Upper lobe of left lung (tissue), 6 donors: ENCODE results near the gene UBAC2. TPM values are rescaled to one million over a fixed set of nuclear protein-coding genes. Genes with fewer than 3 reads are reported as not detected.
A peak's percentile ranks its signal among the peaks of the same experiment; 100 is the strongest.
"Not testable (repeated sequence)": the region's sequence is repeated elsewhere in the genome, so short reads cannot be mapped to it uniquely, and the experiment has no call there.

Experiments used
- ATAC-seq, 2 donors: fragments of 200-7000 bp; cut with Tn5 transposase; one replicate each; pipeline ENCODE4 v1.9.1; 2022; ENCODE audit warnings: mild to moderate bottlenecking in 2 of 2, moderate library complexity in 2 of 2; ENCODE audit not compliant: low FRiP score in 2 of 2
- DNase-seq, 2 donors: peaks; one replicate each; pipeline ENCODE4 v3.0.0-alpha.2; 2019 to 2020
- H3K27ac ChIP-seq, 4 donors: fragments of 200-600 bp; sonication (generic); one replicate each; pipeline ENCODE4 v1.5.1; 2016 to 2019
- H3K27me3 ChIP-seq, 4 donors: fragments of 200-600 bp; sonication (generic); one replicate each; pipeline ENCODE4 v1.5.1; 2017 to 2019
- H3K36me3 ChIP-seq, 4 donors: fragments of 200-600 bp; sonication (generic); one replicate each; pipeline ENCODE4 v1.5.1; 2016 to 2019
- H3K4me1 ChIP-seq, 4 donors: fragments of 200-600 bp; sonication (generic); one replicate each; pipeline ENCODE4 v1.5.1; 2018 to 2019
- H3K4me3 ChIP-seq, 4 donors: fragments of 200-600 bp; sonication (generic); one replicate each; pipeline ENCODE4 v1.5.1; 2017 to 2019; ENCODE audit warnings: mild to moderate bottlenecking in 2 of 4, moderate library complexity in 1 of 4
- H3K9me3 ChIP-seq, 4 donors: fragments of 200-600 bp; sonication (generic); one replicate each; pipeline ENCODE4 v1.5.1; 2018 to 2019
- EP300 ChIP-seq, 4 donors: sonication (generic); formaldehyde crosslinking; IDR thresholded peaks; one replicate each; pipeline ENCODE4 v1.5.1; 2017; ENCODE audit warnings: antibody characterized with exemption in 4 of 4, control low read depth in 2 of 4
- POLR2A ChIP-seq, 4 donors: fragments of 450-650 bp; IDR thresholded peaks; one replicate each; pipeline ENCODE4 v1.5.1; 2016 to 2017; ENCODE audit warnings: antibody characterized with exemption in 4 of 4, mild to moderate bottlenecking in 2 of 4
- POLR2AphosphoS5 ChIP-seq, 2 donors: sonication (generic); formaldehyde crosslinking; IDR thresholded peaks; one replicate each; pipeline ENCODE4 v1.5.1; 2017; ENCODE audit warnings: antibody characterized with exemption in 2 of 2
- WGBS, 2 donors: methylation state at CpG; one replicate each; pipeline ENCODE4 v1.1.5; 2017 to 2018; 5-methylcytosine and 5-hydroxymethylcytosine counted together
- total RNA-seq, 6 donors: library from RNA; depleted of rRNA in 4 of 6; stranded (reverse); fragments of >200 nt in 4 of 6; gene quantifications; one replicate each; pipeline versions ENCODE4 v1.1.0 to v1.2.1, GENCODE V29; 2016 to 2021
- TF ChIP-seq, protein P1 (sequence below), 6 experiments: fragments of 450-650 bp in 4 of 6; fragments of 200-600 bp in 2 of 6; sonication (generic) in 2 of 6; IDR thresholded peaks; one replicate each; pipeline ENCODE4 v1.5.1; 2016 to 2019; ENCODE audit warnings: antibody characterized with exemption in 6 of 6
- donor health status: DM: no; HTN: no; CAD: no; lungs with moderate emphysema.
- donor health status: DM: no; HTN: yes; CAD: no; lungs with severe emphysema.

UBAC2 gene
- total RNA-seq, 6 donors from 2014 or later, result 29.3 to 55.5 (median 47.7) TPM

DNA sequence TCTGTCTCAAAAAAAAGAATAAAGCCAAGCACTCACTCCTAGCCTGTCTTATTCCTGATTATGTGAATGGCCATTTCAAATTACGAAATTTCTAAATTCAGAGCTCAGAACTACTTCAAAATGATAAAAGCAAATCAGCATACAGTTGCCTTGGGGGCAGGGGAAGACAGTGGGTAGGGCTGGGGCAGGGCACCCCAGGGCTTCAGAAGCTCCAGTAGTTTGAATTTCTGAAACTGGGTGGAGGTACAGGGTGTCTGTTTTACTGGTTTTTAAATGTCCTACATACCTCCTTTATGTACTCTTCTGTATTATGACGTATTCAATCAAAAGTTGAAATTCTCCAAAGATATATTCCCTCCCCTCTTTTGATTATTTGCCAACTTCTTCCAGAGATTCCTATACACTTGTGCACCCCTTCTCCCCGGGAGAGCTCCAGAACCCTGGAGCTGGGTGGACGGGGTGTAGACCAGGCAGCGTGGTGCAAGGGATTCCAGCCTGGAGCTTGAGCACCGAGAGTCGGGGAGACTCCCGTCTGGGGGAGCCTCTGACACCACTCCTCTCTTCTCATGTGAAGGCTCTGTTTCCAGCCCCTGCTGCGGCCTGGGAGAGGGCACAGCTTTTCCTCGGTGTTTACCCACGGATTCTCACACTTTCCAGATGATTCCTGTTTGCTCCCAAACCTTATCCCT, 191.3 kb downstream of the UBAC2 start:
- H3K4me3 ChIP-seq, result no peak overlapping the region
- no peaks in the 10 kb centered on the region for H3K9me3 ChIP-seq
- no peak overlapping the region for H3K27ac ChIP-seq
- no peaks in the 10 kb centered on the region for H3K27me3 ChIP-seq
- DNase-seq, result no peak
- H3K36me3 ChIP-seq, result peaks cover 0 to 2% (median under 1%) of the 10 kb centered on the region in 4 donors
- 77 to 88% methylated on average over 11 of the region's 11 CpGs for WGBS, 2 donors
- ATAC-seq, result no peak
- no peak for TF ChIP-seq POLR2AphosphoS5 (IDR thresholded peaks at IDR 0.05)
- no peak for TF ChIP-seq POLR2A (IDR thresholded peaks at IDR 0.05)
- TF ChIP-seq, protein P1, sequence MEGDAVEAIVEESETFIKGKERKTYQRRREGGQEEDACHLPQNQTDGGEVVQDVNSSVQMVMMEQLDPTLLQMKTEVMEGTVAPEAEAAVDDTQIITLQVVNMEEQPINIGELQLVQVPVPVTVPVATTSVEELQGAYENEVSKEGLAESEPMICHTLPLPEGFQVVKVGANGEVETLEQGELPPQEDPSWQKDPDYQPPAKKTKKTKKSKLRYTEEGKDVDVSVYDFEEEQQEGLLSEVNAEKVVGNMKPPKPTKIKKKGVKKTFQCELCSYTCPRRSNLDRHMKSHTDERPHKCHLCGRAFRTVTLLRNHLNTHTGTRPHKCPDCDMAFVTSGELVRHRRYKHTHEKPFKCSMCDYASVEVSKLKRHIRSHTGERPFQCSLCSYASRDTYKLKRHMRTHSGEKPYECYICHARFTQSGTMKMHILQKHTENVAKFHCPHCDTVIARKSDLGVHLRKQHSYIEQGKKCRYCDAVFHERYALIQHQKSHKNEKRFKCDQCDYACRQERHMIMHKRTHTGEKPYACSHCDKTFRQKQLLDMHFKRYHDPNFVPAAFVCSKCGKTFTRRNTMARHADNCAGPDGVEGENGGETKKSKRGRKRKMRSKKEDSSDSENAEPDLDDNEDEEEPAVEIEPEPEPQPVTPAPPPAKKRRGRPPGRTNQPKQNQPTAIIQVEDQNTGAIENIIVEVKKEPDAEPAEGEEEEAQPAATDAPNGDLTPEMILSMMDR (IDR thresholded peaks at IDR 0.05), result no peak
- TF ChIP-seq EP300 (IDR thresholded peaks at IDR 0.05), result no peak
- H3K4me1 ChIP-seq, result no peaks in the 10 kb centered on the region

GRCh38 chr13:99392470-99393135, 191.9 kb downstream of the UBAC2 start:
- Histone ChIP-seq H3K9me3 (no peaks in the 10 kb centered on the region), H3K4me1 (no peaks in the 10 kb centered on the region), H3K27me3 (no peaks in the 10 kb centered on the region), H3K27ac (no peak overlapping the region), H3K4me3 (no peak overlapping the region), H3K36me3 (no peaks in the 10 kb centered on the region)
- ATAC-seq, result no peak
- WGBS, 2 donors, result 74 to 77% methylated on average over 13 of the region's 13 CpGs
- no peak for TF ChIP-seq EP300 (IDR thresholded peaks at IDR 0.05)
- DNase-seq, result no peak

DNA sequence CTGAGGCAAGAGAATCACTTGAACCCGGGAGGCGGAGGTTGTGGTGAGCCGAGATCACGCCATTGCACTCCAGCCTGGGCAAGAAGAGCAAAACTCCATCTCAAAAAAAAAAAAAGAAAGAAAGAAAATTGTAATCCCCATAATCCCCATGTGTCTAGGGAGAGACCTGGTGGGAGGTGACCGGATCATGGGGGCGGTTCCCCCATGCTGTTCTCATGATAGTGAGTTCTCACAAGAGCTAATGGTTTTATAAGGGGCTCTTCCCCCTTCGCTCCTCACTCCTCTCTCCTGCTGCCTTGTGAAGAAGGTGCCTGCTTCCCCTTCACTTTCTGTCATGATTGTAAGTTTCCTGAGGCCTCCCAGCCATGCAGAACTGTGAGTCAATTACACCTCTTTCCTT, 192.7 kb downstream of the UBAC2 start:
- ATAC-seq, H3K9me3 ChIP-seq, H3K4me3 ChIP-seq, H3K27ac ChIP-seq, DNase-seq, H3K4me1 ChIP-seq, H3K36me3 ChIP-seq, H3K27me3 ChIP-seq: not testable (repeated sequence)
- 99% methylated on average over 7 of the region's 7 CpGs for WGBS, 2 donors

GRCh38 chr13:99393791-99394735, 193.4 kb downstream of the UBAC2 start:
- ATAC-seq (no peak), DNase-seq (peak in 1 of 2 donors; percentile 3)
- WGBS, 2 donors, result 93 to 94% methylated on average over 21 of the region's 21 CpGs

DNA sequence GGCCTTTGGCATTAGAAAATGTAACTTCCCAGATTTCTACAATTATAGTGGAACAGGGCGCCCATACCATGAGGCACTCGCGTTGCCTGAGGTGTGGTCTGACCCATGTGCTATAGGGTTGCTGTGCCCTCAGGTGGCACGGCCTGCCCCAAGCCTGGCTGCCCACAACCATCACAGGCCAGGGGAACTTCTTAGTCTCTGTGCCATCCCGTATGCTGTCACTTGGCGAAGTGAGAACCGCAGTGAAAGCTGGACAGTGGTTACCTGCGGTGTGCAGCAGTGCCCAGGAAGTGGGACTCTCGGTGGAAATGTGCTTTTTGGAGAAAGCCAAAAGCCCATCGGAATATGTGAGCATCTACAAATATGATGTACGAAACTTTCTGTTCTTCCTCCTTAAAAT, 194.8 kb downstream of the UBAC2 start:
- ATAC-seq (no peak), DNase-seq (no peak)
- Histone ChIP-seq H3K9me3 (no peaks in the 10 kb centered on the region), H3K4me1 (no peaks in the 10 kb centered on the region), H3K36me3 (no peaks in the 10 kb centered on the region), H3K4me3 (no peak overlapping the region), H3K27me3 (no peaks in the 10 kb centered on the region), H3K27ac (no peak overlapping the region)
- 96 to 97% methylated on average over 7 to 11 of the region's 11 CpGs for WGBS, 2 donors
- no peak for TF ChIP-seq POLR2AphosphoS5 (IDR thresholded peaks at IDR 0.05)
- TF ChIP-seq, protein P1 (IDR thresholded peaks at IDR 0.05), result no peak
- TF ChIP-seq EP300 (IDR thresholded peaks at IDR 0.05), result no peak
- TF ChIP-seq POLR2A (IDR thresholded peaks at IDR 0.05), result no peak

More at GRCh38 chr13:99393791-99394735, 193.4 kb downstream of the UBAC2 start:
- Histone ChIP-seq H3K4me1 (no peaks in the 10 kb centered on the region), H3K27me3 (no peaks in the 10 kb centered on the region), H3K9me3 (no peaks in the 10 kb centered on the region), H3K36me3 (no peaks in the 10 kb centered on the region), H3K4me3 (no peak overlapping the region), H3K27ac (no peak overlapping the region)
- no peak for TF ChIP-seq EP300 (IDR thresholded peaks at IDR 0.05)
- no peak for TF ChIP-seq POLR2AphosphoS5 (IDR thresholded peaks at IDR 0.05)
- TF ChIP-seq, protein P1 (IDR thresholded peaks at IDR 0.05), result no peak
- no peak for TF ChIP-seq POLR2A (IDR thresholded peaks at IDR 0.05)
